Cerebellar cortex (tissue), 1 donor: ENCODE data around the gene PTGDR2.

Experiments used
- DNase-seq: peaks from one replicate; pipeline ENCODE4 v3.0.0-alpha.2; 2015; ENCODE audit warnings: low spot score

Gene PTGDR2

GRCh38 chr11:60809691-60810090 lies 46.1 kb downstream of the PTGDR2 start:
- no peak for DNase-seq

- DNase-seq = no peak
Measured at GRCh38 chr11:60809249-60809648, 46.5 kb downstream of the PTGDR2 start.

- DNase-seq = no peak
Measured at GRCh38 chr11:60803273-60803936, 52.3 kb downstream of the PTGDR2 start.

- no peak for DNase-seq
Measured at GRCh38 chr11:60801194-60801593, 54.6 kb downstream of the PTGDR2 start.
